Activated CD4-positive, alpha-beta T cell treated with anti-CD3 and anti-CD28 coated beads, Interleukin-2, amount 50 U/mL, for 16 hours (primary cell): ENCODE data around the gene SPATA12.

Source experiments
- DNase-seq: peaks from one replicate; pipeline ENCODE4 v3.0.0-alpha.2; 2020

Gene SPATA12, protein sequence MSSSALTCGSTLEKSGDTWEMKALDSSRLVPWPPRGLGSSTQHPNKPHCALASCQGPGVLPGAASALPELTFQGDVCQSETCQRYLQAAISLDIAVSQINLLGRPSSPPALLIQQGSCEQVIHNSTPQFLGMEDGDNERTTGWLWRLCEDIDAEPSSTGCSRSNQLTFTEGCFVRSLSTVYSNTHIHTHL

DNA sequence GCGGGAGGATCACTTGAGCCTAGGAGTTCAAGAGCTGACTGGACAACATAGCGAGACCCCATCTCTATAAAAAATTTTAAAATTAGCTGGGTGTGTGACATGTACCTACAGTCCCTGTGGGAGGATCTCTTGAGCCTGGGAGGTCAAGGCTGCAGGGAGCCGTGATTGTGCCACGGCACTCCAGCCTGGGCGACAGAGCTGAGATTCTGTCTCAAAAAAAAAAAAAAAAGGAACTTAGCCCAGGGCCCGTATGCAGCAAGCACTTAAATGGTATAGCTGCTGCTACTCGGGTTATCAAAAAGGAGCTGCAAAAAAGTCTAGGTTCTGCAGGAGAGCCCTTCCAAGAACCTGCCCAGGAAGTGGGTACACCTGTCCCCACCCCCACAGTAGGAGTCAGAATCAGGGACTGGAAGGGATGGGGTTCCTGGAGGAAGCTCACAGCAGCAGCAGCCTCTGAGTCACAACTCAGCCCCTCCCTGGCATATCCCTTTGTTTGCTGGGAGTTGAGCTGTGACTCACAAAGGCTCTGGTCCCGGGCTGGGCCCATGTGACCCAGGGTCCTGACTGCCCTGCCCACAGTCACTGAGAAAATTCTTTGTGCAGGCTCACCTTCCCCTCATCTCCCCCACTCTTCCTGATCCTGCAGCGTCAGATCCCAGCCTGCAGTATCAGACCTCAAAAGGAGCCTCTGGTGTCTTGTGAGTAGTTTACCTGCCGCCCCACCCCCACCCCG is at the start of gene SPATA12:
TSS of gene SPATA12 (plus strand) at position 576 of the 733 bp plus-strand sequence. CDS start 13,031 bp downstream, outside the sequence.
- DNase-seq, result no peak

DNA sequence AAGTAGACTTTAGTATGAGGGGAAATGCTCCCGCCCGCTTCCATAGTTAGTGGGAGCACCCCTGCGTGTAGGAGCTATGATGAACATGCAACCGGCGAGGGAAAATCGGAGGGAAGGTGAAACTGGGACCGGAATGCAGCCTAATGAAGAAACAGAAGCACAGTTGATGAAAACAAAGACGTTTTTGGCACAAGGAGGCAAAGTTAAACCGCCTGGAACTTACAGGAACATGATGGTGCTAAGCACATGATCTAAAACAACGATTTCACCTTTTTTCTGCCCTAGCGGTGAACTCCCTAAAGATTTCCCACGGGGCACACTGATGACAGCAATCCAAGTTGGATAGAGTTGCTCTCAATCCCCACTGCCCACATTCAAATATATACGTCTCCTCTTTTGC is 49.4 kb upstream of the SPATA12 start:
- DNase-seq, result no peak

DNA sequence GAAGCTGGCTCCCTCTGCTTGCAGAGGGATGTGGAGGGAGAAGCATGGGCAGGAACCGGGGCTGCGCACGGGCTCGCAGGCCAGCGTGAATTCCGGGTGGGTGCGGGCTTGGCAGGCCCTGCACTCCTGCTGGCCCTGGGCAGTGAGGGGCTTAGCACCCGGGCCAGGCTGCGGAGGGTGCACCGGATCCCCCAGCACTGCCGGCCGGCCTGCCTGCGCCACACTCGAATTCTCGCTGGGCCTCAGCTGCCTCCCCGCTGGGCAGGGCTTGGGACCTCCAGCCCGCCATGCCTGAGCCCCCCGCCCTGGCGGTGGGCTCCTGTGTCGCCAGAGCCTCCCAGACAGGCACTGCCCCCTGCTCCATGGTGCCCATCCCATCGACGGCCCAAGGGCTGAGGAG is 47.6 kb upstream of the SPATA12 start:
- no peak for DNase-seq

GRCh38 chr3:57015350-57015729 is 45.1 kb upstream of the SPATA12 start:
- DNase-seq, result no peak

DNA sequence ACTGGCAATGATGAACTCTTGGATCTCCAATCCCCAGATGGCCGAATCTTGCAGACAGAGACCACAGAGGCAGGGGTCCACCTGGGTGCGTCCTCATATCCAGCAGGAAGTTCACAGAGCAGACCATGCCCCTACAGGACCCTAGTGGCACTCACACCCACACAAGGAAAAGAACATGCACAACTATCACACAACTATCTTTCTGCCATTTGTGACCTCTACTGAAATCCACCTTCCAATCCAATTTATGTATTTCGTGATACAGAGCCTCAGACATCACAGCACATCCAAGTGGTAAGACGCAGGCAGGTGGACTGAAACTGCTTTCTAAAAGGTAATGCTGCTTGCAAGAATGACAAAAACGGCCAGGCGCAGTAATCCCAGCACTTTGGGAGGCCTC is 44.6 kb upstream of the SPATA12 start:
- no peak for DNase-seq

- no peak for DNase-seq
These were observed 43.0 kb upstream of the SPATA12 start for GRCh38 chr3:57017459-57017845.

DNA sequence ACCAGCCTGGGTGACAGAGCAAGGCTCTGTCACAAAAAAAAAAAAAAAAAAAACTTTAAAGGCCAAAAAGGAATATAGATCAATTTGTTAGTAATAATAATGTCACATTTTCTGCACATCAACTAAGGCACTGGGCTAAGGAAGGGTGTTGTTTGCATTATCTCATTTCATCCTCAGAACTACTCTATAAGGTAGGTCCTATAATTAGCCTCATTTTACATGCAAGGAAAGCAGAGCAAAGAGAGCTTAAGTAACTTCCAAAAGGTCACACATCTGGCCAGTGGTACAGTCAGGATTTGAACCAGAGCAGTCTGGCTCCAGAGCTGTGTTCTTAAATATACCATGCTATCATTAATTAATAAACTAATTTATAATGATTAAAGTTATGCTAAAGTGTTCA is 42.2 kb upstream of the SPATA12 start:
- DNase-seq, result no peak

DNA sequence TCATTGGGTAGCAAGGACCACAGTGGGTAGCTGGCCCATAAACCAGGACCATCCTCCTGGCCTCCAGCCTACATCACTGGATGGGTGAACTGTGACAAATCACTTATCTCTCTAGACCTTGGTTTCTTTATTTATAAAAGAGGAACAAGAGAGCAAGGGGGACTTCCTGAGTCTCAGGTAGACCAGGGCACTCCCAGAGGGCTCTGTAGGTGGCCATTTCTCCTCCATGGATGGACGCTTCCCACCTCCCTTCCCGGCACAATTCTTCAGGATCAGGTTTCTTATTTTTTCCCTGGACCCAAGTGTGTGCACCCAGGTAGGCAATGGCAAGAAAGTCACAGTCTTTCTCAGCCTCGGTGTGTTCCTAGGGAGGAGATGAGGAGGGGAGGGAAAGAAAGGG is 41.4 kb upstream of the SPATA12 start:
- DNase-seq, result no peak

DNA sequence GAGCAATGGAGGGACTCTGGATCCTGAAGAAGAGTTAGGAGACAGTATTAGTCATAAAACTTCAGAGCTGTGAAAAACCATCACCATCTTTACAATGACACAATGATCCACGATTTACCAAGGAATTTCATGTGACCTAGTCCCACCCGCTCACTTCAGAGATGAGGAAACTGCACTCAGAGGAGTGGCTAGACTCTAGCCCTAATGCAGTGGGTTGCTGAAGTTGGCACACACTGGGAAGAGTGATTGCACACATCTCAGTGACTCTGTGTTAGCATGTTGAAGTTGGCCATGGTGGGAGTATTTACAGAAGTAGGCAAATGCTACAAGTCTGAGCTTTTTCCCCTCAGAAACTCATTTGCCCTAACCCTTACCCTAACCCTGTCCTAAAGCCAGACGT is 35.2 kb upstream of the SPATA12 start:
- no peak for DNase-seq

GRCh38 chr3:57026944-57027343 is 33.5 kb upstream of the SPATA12 start:
- no peak for DNase-seq

GRCh38 chr3:57029383-57029782 is 31.1 kb upstream of the SPATA12 start:
- no peak for DNase-seq

- no peak for DNase-seq
These were observed 30.5 kb upstream of the SPATA12 start for GRCh38 chr3:57029924-57030323.

- DNase-seq, result no peak
These were observed 29.7 kb upstream of the SPATA12 start for GRCh38 chr3:57030721-57031120.

- no peak for DNase-seq
These were observed 28.6 kb upstream of the SPATA12 start for GRCh38 chr3:57031631-57032541.

DNA sequence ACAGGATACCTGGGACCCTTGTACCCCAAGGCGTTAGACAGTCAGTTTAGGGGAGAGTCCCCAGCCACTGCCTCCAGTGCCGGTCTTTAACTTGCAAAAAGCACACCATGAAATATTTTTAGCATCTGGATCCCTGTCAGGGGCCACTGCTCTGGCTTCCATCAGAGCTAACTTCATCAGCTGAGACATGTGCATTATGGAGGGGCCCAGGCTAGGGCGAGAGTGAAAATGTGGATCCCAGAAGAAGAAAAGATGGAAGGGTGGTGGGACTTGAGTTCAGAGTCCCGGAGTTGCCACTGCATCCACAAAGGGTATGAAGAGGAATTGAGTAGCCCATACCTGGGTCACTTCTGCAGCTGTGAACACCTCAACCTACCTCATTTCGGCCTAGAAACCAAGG is 23.5 kb upstream of the SPATA12 start:
- no peak for DNase-seq

DNA sequence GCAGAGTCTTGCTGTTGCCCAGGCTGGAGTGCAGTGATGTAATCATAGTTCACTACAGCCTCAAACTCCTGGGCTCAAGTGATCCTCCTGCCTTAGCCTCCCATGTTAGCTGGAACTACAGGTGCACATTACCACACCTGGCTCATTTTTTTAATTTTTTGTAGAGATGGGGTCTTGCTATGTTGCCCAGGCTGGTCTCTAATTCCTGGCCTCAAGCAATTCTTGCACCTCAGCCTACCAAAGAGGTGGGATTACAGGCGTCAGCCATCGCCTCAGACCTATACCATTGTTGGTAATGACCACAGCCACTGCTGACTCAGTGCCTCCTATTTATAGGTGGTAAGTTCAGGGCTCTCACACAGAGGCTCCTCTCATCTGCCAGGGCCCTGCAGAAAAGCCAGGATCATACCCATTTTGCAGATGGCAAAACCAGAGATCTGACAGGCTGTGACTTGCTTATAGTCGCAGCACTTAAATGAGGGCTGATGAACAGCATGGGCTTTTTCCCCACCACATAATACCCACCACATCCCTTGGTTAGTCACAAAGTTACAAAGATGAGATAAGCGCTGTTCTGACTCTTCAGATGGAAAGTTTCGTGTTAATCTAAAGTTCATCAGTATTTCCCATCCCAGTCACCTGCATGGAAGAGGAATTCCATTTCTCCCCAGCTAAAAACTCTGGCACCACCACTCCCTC is 21.8 kb upstream of the SPATA12 start:
- peak; percentile 20 for DNase-seq

- no peak for DNase-seq
These were observed 18.8 kb upstream of the SPATA12 start for GRCh38 chr3:57041674-57042073.

GRCh38 chr3:57043518-57043917 is 16.9 kb upstream of the SPATA12 start:
- no peak for DNase-seq

DNA sequence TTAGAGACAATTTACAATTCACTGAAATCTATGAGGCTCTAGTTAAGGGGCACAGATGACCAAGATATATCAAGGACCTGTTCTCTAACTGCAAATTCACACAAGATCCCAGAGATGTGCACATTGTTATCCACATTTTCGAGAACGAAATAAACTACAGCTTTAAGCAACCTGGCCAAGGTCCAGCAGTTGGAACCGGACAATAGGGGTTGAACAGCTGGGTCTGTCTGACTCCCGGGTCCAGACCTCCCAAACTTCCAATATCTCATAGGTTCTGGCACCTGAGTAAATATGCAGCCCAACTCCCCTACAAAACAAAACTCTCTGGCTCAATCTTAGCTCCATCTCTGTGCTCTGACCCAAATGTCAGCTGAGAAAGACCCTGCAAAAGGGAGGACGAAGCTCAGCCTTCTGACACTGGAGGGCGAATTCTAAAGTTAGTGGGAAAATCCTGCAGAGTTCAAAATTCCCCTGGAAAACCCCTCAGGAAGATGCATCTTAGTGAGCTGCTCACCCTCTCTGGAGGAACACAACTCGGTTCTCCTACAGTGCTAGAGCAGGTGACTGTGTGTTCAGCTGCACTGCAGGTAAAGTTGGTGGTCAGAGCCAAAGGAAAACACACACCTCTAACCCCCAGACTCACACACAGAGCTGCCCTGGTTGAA is 14.2 kb upstream of the SPATA12 start:
- DNase-seq, result no peak

- no peak for DNase-seq
These were observed 12.3 kb upstream of the SPATA12 start for GRCh38 chr3:57048052-57048671.

- no peak for DNase-seq
These were observed 11.7 kb upstream of the SPATA12 start for GRCh38 chr3:57048728-57049127.

- DNase-seq, result no peak
These were observed 7.8 kb upstream of the SPATA12 start for GRCh38 chr3:57052662-57053061.
